T-helper 22 cell (primary cell): Measurements from ENCODE around the gene NAA15.
A peak's percentile ranks its signal among the peaks of the same experiment; 100 is the strongest.
"Not testable (repeated sequence)": the region's sequence is repeated elsewhere in the genome, so short reads cannot be mapped to it uniquely, and the experiment has no call there.

Experiments
- DNase-seq: peaks from one replicate; pipeline ENCODE4 v3.0.0-alpha.2; 2020; ENCODE audit warnings: low read depth

The NAA15 gene

GRCh38 chr4:139301113-139301820 is at the start of gene NAA15:
Gene NAA15 (plus strand): TSS chr4:139301505. CDS start chr4:139301778, 273 bp downstream.
- peak; percentile 97 for DNase-seq

GRCh38 chr4:139253046-139253445 is 48.3 kb upstream of the NAA15 start:
- DNase-seq = no peak

- DNase-seq = no peak
Measured at GRCh38 chr4:139253713-139254112, 47.6 kb upstream of the NAA15 start.

- not testable (repeated sequence) for DNase-seq
Measured at GRCh38 chr4:139255581-139255980, 45.7 kb upstream of the NAA15 start.

DNA sequence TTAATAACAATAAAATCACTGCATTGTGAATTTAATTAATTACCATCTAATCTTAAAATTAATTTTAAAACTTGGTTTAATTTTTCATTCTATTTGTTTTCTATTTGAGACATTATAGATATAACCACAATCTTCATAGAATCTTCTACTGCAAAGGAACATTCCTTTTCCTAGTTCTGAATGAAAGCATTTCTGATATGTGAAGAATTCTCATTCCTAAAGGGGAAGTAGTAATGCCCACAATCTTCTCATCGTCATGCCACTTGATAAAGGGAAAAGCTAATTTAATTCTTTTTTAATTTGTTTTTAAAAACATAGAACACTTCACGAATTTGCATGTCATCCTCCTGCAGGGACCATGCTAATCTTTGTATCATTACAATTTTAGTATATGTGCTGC is 45.0 kb upstream of the NAA15 start:
- DNase-seq = no peak

GRCh38 chr4:139265654-139266053 is 35.7 kb upstream of the NAA15 start:
- DNase-seq = no peak

DNA sequence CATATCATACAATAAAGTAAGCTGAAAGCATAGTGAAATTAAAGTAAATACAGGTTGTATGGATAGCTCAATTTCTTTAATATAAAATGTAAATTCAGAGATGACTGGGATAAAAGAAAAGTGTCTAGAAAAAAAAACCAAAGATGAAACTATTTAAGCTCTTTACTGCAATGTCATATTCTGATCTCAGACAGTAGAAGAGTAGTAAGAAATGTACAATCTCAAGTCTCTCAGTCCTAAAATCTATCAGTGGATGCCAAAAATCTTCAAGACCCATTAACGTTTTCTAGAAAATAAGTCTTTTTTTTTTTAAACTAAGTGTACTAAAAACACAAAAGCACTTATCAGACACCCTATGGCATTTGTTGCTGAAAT is 35.1 kb upstream of the NAA15 start:
- no peak for DNase-seq

GRCh38 chr4:139266583-139267257 is 34.6 kb upstream of the NAA15 start:
- peak; percentile 65 for DNase-seq

- no peak for DNase-seq
Measured at GRCh38 chr4:139267301-139267700, 34.0 kb upstream of the NAA15 start.

DNA sequence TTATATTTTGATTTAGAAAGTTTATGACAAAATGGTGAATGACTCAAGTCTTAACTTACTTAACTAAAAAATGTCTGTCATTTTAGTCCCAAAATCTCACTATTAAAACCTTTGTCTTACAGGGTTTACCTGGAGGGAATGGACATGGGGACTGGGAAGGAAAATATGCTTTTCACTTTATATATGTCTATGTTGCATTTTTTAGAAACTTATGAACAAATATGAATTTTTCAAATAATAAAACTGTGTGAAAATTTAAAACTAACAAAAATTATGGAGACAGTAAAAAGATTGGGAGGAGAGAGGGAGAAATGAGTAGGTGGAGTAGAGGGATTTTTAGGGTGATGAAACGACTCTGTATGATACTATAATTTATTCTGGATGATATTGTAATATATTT is 27.5 kb upstream of the NAA15 start:
- DNase-seq = no peak

DNA sequence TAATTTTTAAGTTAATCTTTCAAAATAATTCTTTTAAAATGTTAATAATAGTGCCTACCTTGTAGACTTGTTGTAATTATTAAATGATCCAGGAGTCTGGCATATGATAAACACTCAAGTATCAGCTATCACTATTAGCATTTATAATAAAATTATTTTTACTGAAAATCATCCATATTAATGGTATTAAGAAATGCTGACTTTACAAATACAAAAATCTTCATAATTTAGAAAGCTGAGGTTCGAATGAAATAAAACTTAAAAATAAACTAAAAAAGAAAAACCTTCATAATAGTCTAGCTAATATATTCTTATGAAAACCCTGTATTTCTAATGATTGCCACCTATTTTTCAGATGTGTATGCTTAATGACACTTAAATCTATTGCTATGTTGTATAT is 26.5 kb upstream of the NAA15 start:
- no peak for DNase-seq

DNA sequence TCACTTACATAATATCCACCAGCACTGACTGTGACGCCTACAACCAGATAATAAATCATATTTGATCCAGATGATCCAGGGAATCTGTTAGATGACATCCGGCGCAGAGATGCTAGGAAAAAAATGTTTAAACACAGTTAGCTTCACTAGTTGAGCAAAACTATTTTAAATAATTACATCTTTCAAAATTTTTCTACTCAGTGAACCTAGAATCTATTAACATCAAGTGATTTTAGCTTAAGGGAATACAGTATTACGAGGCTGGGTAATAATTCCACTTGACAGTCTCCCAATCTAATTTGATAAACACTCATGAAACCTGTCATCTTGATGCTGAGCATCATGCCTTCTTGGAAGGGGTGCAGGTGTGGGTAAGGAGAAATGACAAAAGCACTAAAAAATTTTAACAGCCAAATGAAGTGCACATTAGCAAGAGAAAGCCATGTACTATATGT is 26.0 kb upstream of the NAA15 start:
- DNase-seq = no peak

- DNase-seq = no peak
Measured at GRCh38 chr4:139278485-139278884, 22.8 kb upstream of the NAA15 start.

- no peak for DNase-seq
Measured at GRCh38 chr4:139278912-139279759, 22.2 kb upstream of the NAA15 start.

- no peak for DNase-seq
Measured at GRCh38 chr4:139279760-139280620, 21.3 kb upstream of the NAA15 start, which contains the start of gene MGARP. Gene MGARP (minus strand): TSS chr4:139280225. CDS start chr4:139280158, 67 bp downstream.

- DNase-seq = no peak
Measured at GRCh38 chr4:139282065-139282720, 19.1 kb upstream of the NAA15 start.

GRCh38 chr4:139282721-139283075 is 18.6 kb upstream of the NAA15 start:
- no peak for DNase-seq

DNA sequence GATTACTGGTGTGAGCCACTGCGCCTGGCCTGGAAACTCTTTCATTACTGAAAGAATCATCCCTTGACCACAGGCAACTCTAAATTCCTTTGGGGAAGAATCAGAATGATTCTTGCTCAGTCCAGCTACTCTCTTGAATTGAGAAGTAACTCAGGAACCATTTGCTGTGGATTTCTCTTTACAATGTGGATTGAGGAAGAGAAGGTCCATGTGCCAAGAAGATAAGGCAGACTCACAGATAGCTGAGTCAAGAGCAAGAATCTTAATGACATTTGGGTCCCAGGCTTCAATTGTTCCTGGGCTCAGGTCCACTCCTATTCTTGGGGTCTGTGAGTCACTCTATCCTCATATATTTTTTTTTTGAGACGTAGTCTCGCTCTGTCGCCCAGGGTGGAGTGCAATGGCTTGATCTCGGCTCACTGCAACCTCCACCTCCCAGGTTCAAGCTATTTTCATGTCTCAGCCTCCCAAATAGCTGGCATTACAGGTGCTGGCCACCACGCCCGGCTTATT is 15.1 kb upstream of the NAA15 start:
- DNase-seq = no peak

DNA sequence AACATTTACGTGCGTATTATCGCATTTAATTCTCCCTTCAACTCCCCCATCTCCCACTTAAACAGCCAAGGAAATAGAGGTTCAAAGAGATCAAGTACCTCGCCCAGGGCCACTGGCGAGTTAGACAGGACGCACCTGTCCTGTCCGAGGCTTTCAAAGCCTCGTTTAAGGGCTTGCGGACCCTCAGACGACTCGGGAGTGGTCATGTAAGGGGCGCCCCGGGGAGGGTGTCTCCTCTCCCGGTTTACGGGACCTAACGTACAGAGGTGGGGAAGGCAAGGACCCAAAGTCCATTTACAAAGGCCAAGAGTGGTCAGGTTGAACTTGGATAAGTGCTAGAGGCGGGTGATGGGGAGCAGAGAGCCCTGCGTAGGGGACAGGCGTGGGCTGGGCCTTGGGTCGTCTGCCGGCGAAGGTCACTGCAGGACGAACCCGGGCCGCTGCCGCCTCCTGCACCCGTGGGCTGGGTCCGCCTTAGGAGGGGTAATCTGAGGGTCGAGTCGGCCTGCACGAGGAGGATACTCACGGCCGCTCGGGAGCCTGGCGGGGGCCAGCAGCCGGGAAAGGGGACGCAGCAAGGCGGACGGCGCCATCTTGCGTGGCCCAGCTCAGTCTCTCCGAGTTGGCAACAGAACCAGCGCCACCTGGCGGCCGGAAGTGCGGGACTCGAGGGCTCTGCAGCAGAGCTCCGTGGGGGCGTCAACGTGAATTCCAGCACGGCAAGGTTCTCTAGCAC is 5.9 kb upstream of the NAA15 start:
- DNase-seq = peak; percentile 87

- DNase-seq = no peak
Measured at GRCh38 chr4:139295942-139296299, 5.4 kb upstream of the NAA15 start.
